PFSK-1 (cell line): Measurements from ENCODE around the gene OMP.

Experiments
- FOXP2 ChIP-seq: optimal IDR thresholded peaks from 2 replicates; pipeline ENCODE3; 2011; ENCODE audit warnings: borderline replicate concordance, control low read depth, inconsistent platforms; ENCODE audit not compliant: insufficient read depth; ENCODE audit errors: extremely low read length, extremely low read depth
- POLR2AphosphoS5 ChIP-seq: IDR thresholded peaks from 2 replicates; pipeline ENCODE4 v1.6.1; 2012; ENCODE audit warnings: low read depth, mild to moderate bottlenecking, control low read depth, low read length, moderate library complexity
- SIN3A ChIP-seq: IDR thresholded peaks from 2 replicates; pipeline ENCODE4 v1.6.1; 2012; ENCODE audit warnings: mild to moderate bottlenecking, low read length, moderate library complexity, borderline replicate concordance; ENCODE audit not compliant: insufficient read depth
- TAF1 ChIP-seq: IDR thresholded peaks from 2 replicates; pipeline ENCODE4 v1.6.1; 2012; ENCODE audit warnings: low read length, control low read depth, borderline replicate concordance; ENCODE audit not compliant: insufficient read depth
- TF ChIP-seq, protein P1 (sequence below), 2 experiments: IDR thresholded peaks; 2 replicates each; pipeline versions ENCODE4 v1.6.1 to v1.8.0; 2011 to 2012; ENCODE audit warnings: low read depth in 2 of 2, low read length in 2 of 2, control low read depth in 1 of 2, inconsistent platforms in 1 of 2, mild to moderate bottlenecking in 1 of 2, moderate library complexity in 1 of 2; ENCODE audit not compliant: insufficient read depth in 1 of 2

DNA sequence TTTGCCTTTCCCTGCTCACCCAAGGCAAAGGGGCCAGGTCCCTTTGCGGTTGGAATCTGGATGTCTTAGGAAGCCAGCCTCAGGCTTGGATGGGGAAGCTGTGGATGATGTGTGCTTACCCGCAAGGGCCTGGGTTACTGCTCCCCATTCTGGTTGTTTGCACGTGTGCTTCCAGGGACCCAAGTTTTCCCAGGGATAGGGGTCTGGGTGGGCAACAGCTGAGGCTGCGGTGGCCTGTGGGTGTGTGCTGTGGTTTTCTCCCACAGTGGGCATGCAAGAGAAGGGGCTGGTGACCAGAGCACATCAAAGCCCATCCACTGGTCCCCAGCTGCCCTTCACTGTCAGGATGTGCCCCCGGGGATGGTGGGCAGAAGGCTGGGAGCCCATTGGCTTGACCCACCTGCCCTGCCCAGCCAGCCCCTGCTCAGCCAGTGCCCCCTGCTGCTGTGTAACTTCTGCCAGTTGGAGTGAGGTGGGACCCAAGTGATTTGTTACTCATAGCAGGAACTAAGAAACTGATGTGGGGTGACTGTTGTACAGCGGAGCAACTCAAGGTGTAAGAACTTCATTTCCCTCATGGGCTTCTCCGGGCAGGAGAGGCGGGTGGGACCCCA lies 32.6 kb upstream of the OMP start:
- TF ChIP-seq, protein P1, sequence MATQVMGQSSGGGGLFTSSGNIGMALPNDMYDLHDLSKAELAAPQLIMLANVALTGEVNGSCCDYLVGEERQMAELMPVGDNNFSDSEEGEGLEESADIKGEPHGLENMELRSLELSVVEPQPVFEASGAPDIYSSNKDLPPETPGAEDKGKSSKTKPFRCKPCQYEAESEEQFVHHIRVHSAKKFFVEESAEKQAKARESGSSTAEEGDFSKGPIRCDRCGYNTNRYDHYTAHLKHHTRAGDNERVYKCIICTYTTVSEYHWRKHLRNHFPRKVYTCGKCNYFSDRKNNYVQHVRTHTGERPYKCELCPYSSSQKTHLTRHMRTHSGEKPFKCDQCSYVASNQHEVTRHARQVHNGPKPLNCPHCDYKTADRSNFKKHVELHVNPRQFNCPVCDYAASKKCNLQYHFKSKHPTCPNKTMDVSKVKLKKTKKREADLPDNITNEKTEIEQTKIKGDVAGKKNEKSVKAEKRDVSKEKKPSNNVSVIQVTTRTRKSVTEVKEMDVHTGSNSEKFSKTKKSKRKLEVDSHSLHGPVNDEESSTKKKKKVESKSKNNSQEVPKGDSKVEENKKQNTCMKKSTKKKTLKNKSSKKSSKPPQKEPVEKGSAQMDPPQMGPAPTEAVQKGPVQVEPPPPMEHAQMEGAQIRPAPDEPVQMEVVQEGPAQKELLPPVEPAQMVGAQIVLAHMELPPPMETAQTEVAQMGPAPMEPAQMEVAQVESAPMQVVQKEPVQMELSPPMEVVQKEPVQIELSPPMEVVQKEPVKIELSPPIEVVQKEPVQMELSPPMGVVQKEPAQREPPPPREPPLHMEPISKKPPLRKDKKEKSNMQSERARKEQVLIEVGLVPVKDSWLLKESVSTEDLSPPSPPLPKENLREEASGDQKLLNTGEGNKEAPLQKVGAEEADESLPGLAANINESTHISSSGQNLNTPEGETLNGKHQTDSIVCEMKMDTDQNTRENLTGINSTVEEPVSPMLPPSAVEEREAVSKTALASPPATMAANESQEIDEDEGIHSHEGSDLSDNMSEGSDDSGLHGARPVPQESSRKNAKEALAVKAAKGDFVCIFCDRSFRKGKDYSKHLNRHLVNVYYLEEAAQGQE (IDR thresholded peaks at IDR 0.05; ENCODE audit: insufficient read depth in 1 of 2, low read depth in 2 of 2, low read length in 2 of 2) = no peak
- no peak for TF ChIP-seq TAF1
- TF ChIP-seq POLR2AphosphoS5 = no peak
- TF ChIP-seq SIN3A = no peak
- TF ChIP-seq FOXP2 = no peak
